ENCODE data around the gene OBSL1.

OBSL1 gene

GRCh38 chr2:219508971-219509779 is 62.2 kb downstream of the OBSL1 start:
- Histone ChIP-seq H3K36me3 (ENCODE audit: control insufficient read depth in 5 of 5, insufficient read depth in 5 of 5, low read length in 5 of 5) (peaks cover 0 to 35% (median 32%) of the 10 kb centered on the region in 5 donors), H3K9ac (ENCODE audit: low read length in 5 of 5) (no peak overlapping the region), H3K27ac (ENCODE audit: low read depth, low read length) (no peak overlapping the region), H3K4me1 (ENCODE audit: control insufficient read depth in 5 of 5, insufficient read depth in 5 of 5, low read length in 5 of 5) (peaks cover 0 to 23% (median 11%) of the 10 kb centered on the region in 5 donors), H3K9me3 (ENCODE audit: control insufficient read depth in 5 of 5, low read length in 5 of 5) (no peaks in the 10 kb centered on the region), H3K27me3 (ENCODE audit: control insufficient read depth in 5 of 5, insufficient read depth in 4 of 5, low read length in 5 of 5) (peaks cover 22 to 42% (median 35%) of the 10 kb centered on the region in 5 donors), H3K4me3 (ENCODE audit: low read depth in 1 of 5, low read length in 5 of 5) (no peak overlapping the region)

- H3K27ac ChIP-seq (ENCODE audit: low read depth, low read length), result no peak overlapping the region
- H3K9me3 ChIP-seq (ENCODE audit: control insufficient read depth in 5 of 5, low read length in 5 of 5), result no peaks in the 10 kb centered on the region
- H3K9ac ChIP-seq (ENCODE audit: low read length in 5 of 5), result no peak overlapping the region
- no peak overlapping the region for H3K4me3 ChIP-seq (ENCODE audit: low read depth in 1 of 5, low read length in 5 of 5)
- peaks cover 20 to 35% (median 28%) of the 10 kb centered on the region in 5 donors for H3K27me3 ChIP-seq (ENCODE audit: control insufficient read depth in 5 of 5, insufficient read depth in 4 of 5, low read length in 5 of 5)
- peaks cover 0 to 18% (median 11%) of the 10 kb centered on the region in 5 donors for H3K4me1 ChIP-seq (ENCODE audit: control insufficient read depth in 5 of 5, insufficient read depth in 5 of 5, low read length in 5 of 5)
- peaks cover 0 to 43% (median 40%) of the 10 kb centered on the region in 5 donors for H3K36me3 ChIP-seq (ENCODE audit: control insufficient read depth in 5 of 5, insufficient read depth in 5 of 5, low read length in 5 of 5)
Measured at GRCh38 chr2:219508444-219508734, 63.0 kb downstream of the OBSL1 start.

- Histone ChIP-seq H3K4me3 (ENCODE audit: low read depth in 1 of 5, low read length in 5 of 5) (no peak overlapping the region), H3K27me3 (ENCODE audit: control insufficient read depth in 5 of 5, insufficient read depth in 4 of 5, low read length in 5 of 5) (peaks cover 14 to 29% (median 22%) of the 10 kb centered on the region in 5 donors), H3K27ac (ENCODE audit: low read depth, low read length) (no peak overlapping the region), H3K9me3 (ENCODE audit: control insufficient read depth in 5 of 5, low read length in 5 of 5) (no peaks in the 10 kb centered on the region), H3K4me1 (ENCODE audit: control insufficient read depth in 5 of 5, insufficient read depth in 5 of 5, low read length in 5 of 5) (peaks cover 0 to 15% (median 11%) of the 10 kb centered on the region in 5 donors), H3K36me3 (ENCODE audit: control insufficient read depth in 5 of 5, insufficient read depth in 5 of 5, low read length in 5 of 5) (peaks cover 0 to 48% (median 44%) of the 10 kb centered on the region in 5 donors), H3K9ac (ENCODE audit: low read length in 5 of 5) (no peak overlapping the region)
Measured at GRCh38 chr2:219507581-219508443, 63.5 kb downstream of the OBSL1 start.

- Histone ChIP-seq H3K36me3 (ENCODE audit: control insufficient read depth in 5 of 5, insufficient read depth in 5 of 5, low read length in 5 of 5) (peaks cover 0 to 56% (median 48%) of the 10 kb centered on the region in 5 donors), H3K4me3 (ENCODE audit: low read depth in 1 of 5, low read length in 5 of 5) (no peak overlapping the region), H3K4me1 (ENCODE audit: control insufficient read depth in 5 of 5, insufficient read depth in 5 of 5, low read length in 5 of 5) (peaks cover 0 to 15% (median 11%) of the 10 kb centered on the region in 5 donors), H3K27me3 (ENCODE audit: control insufficient read depth in 5 of 5, insufficient read depth in 4 of 5, low read length in 5 of 5) (peaks cover 8 to 20% (median 13%) of the 10 kb centered on the region in 5 donors), H3K9me3 (ENCODE audit: control insufficient read depth in 5 of 5, low read length in 5 of 5) (no peaks in the 10 kb centered on the region), H3K9ac (ENCODE audit: low read length in 5 of 5) (no peak overlapping the region), H3K27ac (ENCODE audit: low read depth, low read length) (no peak overlapping the region)
Measured at GRCh38 chr2:219506802-219507526, 64.4 kb downstream of the OBSL1 start.

- Histone ChIP-seq H3K27me3 (ENCODE audit: control insufficient read depth in 5 of 5, insufficient read depth in 4 of 5, low read length in 5 of 5) (peaks cover 5 to 16% (median 8%) of the 10 kb centered on the region in 5 donors), H3K36me3 (ENCODE audit: control insufficient read depth in 5 of 5, insufficient read depth in 5 of 5, low read length in 5 of 5) (peaks cover 0 to 61% (median 53%) of the 10 kb centered on the region in 5 donors), H3K9ac (ENCODE audit: low read length in 5 of 5) (no peak overlapping the region), H3K9me3 (ENCODE audit: control insufficient read depth in 5 of 5, low read length in 5 of 5) (no peaks in the 10 kb centered on the region), H3K27ac (ENCODE audit: low read depth, low read length) (no peak overlapping the region), H3K4me1 (ENCODE audit: control insufficient read depth in 5 of 5, insufficient read depth in 5 of 5, low read length in 5 of 5) (peaks cover 0 to 15% (median 11%) of the 10 kb centered on the region in 5 donors), H3K4me3 (ENCODE audit: low read depth in 1 of 5, low read length in 5 of 5) (no peak overlapping the region)
Measured at GRCh38 chr2:219506153-219506801, 65.1 kb downstream of the OBSL1 start.

- H3K27me3 ChIP-seq (ENCODE audit: control insufficient read depth in 5 of 5, insufficient read depth in 4 of 5, low read length in 5 of 5), result peaks cover 4 to 10% (median 5%) of the 10 kb centered on the region in 5 donors
- peaks cover 0 to 14% (median 11%) of the 10 kb centered on the region in 5 donors for H3K4me1 ChIP-seq (ENCODE audit: control insufficient read depth in 5 of 5, insufficient read depth in 5 of 5, low read length in 5 of 5)
- peaks cover 0 to 62% (median 53%) of the 10 kb centered on the region in 5 donors for H3K36me3 ChIP-seq (ENCODE audit: control insufficient read depth in 5 of 5, insufficient read depth in 5 of 5, low read length in 5 of 5)
- H3K27ac ChIP-seq (ENCODE audit: low read depth, low read length), result no peak overlapping the region
- no peaks in the 10 kb centered on the region for H3K9me3 ChIP-seq (ENCODE audit: control insufficient read depth in 5 of 5, low read length in 5 of 5)
- no peak overlapping the region for H3K9ac ChIP-seq (ENCODE audit: low read length in 5 of 5)
- no peak overlapping the region for H3K4me3 ChIP-seq (ENCODE audit: low read depth in 1 of 5, low read length in 5 of 5)
Measured at GRCh38 chr2:219505585-219505984, 65.8 kb downstream of the OBSL1 start.

GRCh38 chr2:219502618-219503017 is 68.7 kb downstream of the OBSL1 start:
- no peaks in the 10 kb centered on the region for H3K9me3 ChIP-seq (ENCODE audit: control insufficient read depth in 5 of 5, low read length in 5 of 5)
- no peak overlapping the region for H3K4me3 ChIP-seq (ENCODE audit: low read depth in 1 of 5, low read length in 5 of 5)
- no peaks in the 10 kb centered on the region for H3K27me3 ChIP-seq (ENCODE audit: control insufficient read depth in 5 of 5, insufficient read depth in 4 of 5, low read length in 5 of 5)
- H3K4me1 ChIP-seq (ENCODE audit: control insufficient read depth in 5 of 5, insufficient read depth in 5 of 5, low read length in 5 of 5), result peaks cover 0 to 22% (median 22%) of the 10 kb centered on the region in 5 donors
- H3K36me3 ChIP-seq (ENCODE audit: control insufficient read depth in 5 of 5, insufficient read depth in 5 of 5, low read length in 5 of 5), result peaks cover 0 to 60% (median 53%) of the 10 kb centered on the region in 5 donors
- no peak overlapping the region for H3K9ac ChIP-seq (ENCODE audit: low read length in 5 of 5)
- H3K27ac ChIP-seq (ENCODE audit: low read depth, low read length), result no peak overlapping the region

- Histone ChIP-seq H3K4me3 (ENCODE audit: low read depth in 1 of 5, low read length in 5 of 5) (no peak overlapping the region), H3K9ac (ENCODE audit: low read length in 5 of 5) (no peak overlapping the region), H3K4me1 (ENCODE audit: control insufficient read depth in 5 of 5, insufficient read depth in 5 of 5, low read length in 5 of 5) (peaks cover 0 to 30% (median 30%) of the 10 kb centered on the region in 5 donors), H3K9me3 (ENCODE audit: control insufficient read depth in 5 of 5, low read length in 5 of 5) (no peaks in the 10 kb centered on the region), H3K27ac (ENCODE audit: low read depth, low read length) (no peak overlapping the region), H3K36me3 (ENCODE audit: control insufficient read depth in 5 of 5, insufficient read depth in 5 of 5, low read length in 5 of 5) (peaks cover 0 to 54% (median 46%) of the 10 kb centered on the region in 5 donors), H3K27me3 (ENCODE audit: control insufficient read depth in 5 of 5, insufficient read depth in 4 of 5, low read length in 5 of 5) (peaks cover 0 to 7% (median 4%) of the 10 kb centered on the region in 5 donors)
Measured at GRCh38 chr2:219501849-219502248, 69.5 kb downstream of the OBSL1 start.

All from subcutaneous abdominal adipose tissue (tissue), 5 donors.